ENCODE results near the gene STC2. TPM values are rescaled to one million over a fixed set of nuclear protein-coding genes. Genes with fewer than 3 reads are reported as not detected.

STC2 gene
- total and polyA plus RNA-seq, 10 of the 15 experiments (the other 5 are each of a cell fraction or from before 2014, with no cell fraction given): 0.05 to 4.8 (median 2.0) TPM

GRCh38 chr5:173352366-173353349 lies 24.4 kb upstream of the STC2 start:
- FAIRE-seq: no peak

More at GRCh38 chr5:173352366-173353349, 24.4 kb upstream of the STC2 start:
- no peak for DNase-seq (ENCODE audit: low read depth, low spot score)
- Histone ChIP-seq H3K27me3 (replicated peaks in 1 of 2; ENCODE audit: control insufficient read depth in 2 of 2, insufficient read depth in 2 of 2, low read length in 1 of 2) (peaks cover 0 to 1% of the 10 kb centered on the region in 2 experiments; a peak in 1 of 4 replicates), H3K4me2 (ENCODE audit: control insufficient read depth, insufficient read depth) (no peak overlapping the region), H2AFZ (ENCODE audit: control insufficient read depth, low read depth, low read length) (no peak overlapping the region), H3K27ac (ENCODE audit: control insufficient read depth, insufficient read depth) (no peak overlapping the region), H3K36me3 (ENCODE audit: control insufficient read depth in 2 of 2, insufficient read depth in 2 of 2, low read length in 1 of 2) (no peaks in the 10 kb centered on the region), H4K20me1 (ENCODE audit: control insufficient read depth, insufficient read depth) (no peaks in the 10 kb centered on the region), H3K4me1 (ENCODE audit: control insufficient read depth, insufficient read depth, low read length) (no peaks in the 10 kb centered on the region), H3K79me2 (ENCODE audit: control insufficient read depth, insufficient read depth, low read length) (no peaks in the 10 kb centered on the region), H3K4me3 (no peak overlapping the region), H3K9me3 (replicated peaks; ENCODE audit: control insufficient read depth, insufficient read depth, low read length) (no peaks in the 10 kb centered on the region), H3K9ac (ENCODE audit: control insufficient read depth, insufficient read depth, low read length) (no peak overlapping the region)
- no peak for TF ChIP-seq GATAD2B (conservative IDR thresholded peaks at IDR 0.05; ENCODE audit: low read depth)
- TF ChIP-seq E4F1 (IDR thresholded peaks at IDR 0.05; ENCODE audit: borderline replicate concordance, partially characterized antibody): no peak
- no peak for TF ChIP-seq PML (IDR thresholded peaks at IDR 0.05; ENCODE audit: low read length)
- no peak for TF ChIP-seq SMC3 (IDR thresholded peaks at IDR 0.05; ENCODE audit: borderline replicate concordance, low read length)
- TF ChIP-seq HDGF (IDR thresholded peaks at IDR 0.05): no peak
- TF ChIP-seq CEBPZ (IDR thresholded peaks at IDR 0.05; ENCODE audit: low read depth, low read length): no peak
- TF ChIP-seq ATF3 (IDR thresholded peaks at IDR 0.05; ENCODE audit: borderline replicate concordance, extremely low read depth, low read depth, low read length): no peak
- TF ChIP-seq PAX5 (IDR thresholded peaks at IDR 0.05; ENCODE audit: borderline replicate concordance, low read depth, low read length): no peak
- no peak for TF ChIP-seq DPF2 (IDR thresholded peaks at IDR 0.05)
- TF ChIP-seq USF1 (IDR thresholded peaks at IDR 0.05; ENCODE audit: borderline replicate concordance, extremely low read length, insufficient read depth, low read depth, low read length): no peak
- no peak for TF ChIP-seq FOS (IDR thresholded peaks at IDR 0.05; ENCODE audit: borderline replicate concordance, extremely low read depth, insufficient read length)
- TF ChIP-seq CEBPB (IDR thresholded peaks at IDR 0.05; ENCODE audit: borderline replicate concordance in 1 of 2, low read depth in 2 of 2, low read length in 2 of 2): no peak
- ChIA-PET POLR2A (no interaction called here), RAD21 (ENCODE audit: unreplicated experiment) (no interaction called here), CTCF (interaction anchor here (1.3 kb wide), 1 partner anchor 21 kb away, joined by 3 read pairs; no protein-coding TSS in a partner anchor), SMC1A (ENCODE audit: uncharacterized antibody, unreplicated experiment) (no interaction called here)
- no peak for ATAC-seq
- in situ Hi-C loops (cut with MboI): no loop called here
- BruUV-seq (replicated peaks): no TSS peak
- intact Hi-C loops (cut with micrococcal nuclease; ENCODE audit: unreplicated experiment): no loop called here
- WGBS (ENCODE audit: insufficient coverage, insufficient replicate concordance, low lambda C conversion rate, missing lambda C conversion rate): 53% methylated on average over 24 of the region's 24 CpGs

All from GM12878 (cell line).